HG02678 (cell line): ENCODE data around the gene MST1.

ENCODE experiments used
- ATAC-seq: cut with Tn5 transposase; IDR thresholded peaks from one replicate; pipeline ENCODE4 v1.9.1; 2021; ENCODE audit warnings: mild to moderate bottlenecking, moderate library complexity; ENCODE audit not compliant: unreplicated experiment

The MST1 gene

GRCh38 chr3:49638445-49638844 lies 50.8 kb downstream of the MST1 start:
- ATAC-seq, result no peak

DNA sequence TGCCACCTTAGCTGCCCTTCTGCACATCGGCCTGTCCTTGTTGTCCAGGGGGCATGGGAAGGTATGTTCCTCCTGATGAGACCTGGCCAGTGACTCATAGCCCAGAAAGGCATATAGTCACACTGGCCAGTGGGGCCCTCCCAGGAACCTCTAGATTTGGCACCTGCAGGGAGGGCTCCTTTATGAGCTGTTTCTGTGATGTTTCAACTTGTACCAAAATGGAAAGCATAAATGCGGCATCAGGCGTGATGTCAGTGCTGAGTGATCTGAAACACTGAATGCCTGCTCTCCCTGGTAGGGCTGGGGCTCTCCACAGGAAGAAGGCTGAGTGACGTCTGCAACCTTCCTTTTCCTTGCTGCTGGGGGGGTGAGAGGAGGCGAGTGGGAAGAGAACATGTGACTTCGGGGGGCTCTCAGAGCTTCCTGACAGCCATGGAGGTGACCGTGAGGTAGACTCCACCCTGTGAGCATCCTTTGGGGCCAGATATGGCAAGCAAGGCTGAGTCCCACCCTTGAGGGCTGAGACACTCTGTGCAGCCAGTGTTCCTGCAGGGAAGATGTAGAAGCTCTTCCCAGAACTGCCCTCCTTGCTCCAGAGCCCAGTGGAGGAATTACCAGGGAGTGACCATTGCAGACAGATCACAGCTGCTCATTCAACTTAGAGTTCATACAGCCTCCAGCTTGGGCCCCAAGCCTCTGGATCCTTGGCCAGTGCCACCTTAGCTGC lies 52.2 kb downstream of the MST1 start:
- ATAC-seq, result no peak

DNA sequence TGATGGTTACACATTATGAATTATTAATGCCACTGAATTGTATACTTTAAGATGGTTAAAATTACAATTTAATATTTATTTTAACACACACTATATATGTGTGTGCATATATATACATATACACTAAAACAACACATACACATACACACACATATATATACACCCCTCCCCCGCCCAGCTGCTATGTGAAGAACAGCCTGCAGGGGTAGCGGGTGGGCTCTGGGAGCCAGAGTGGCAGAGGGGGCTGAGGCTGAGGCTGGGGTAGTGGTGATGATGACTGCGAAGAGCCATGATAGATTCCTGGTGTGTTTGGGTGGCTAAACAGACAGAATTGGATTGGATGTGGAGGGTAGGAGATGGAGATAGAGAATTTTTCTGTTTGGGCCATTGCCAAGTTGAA lies 54.5 kb downstream of the MST1 start:
- ATAC-seq, result no peak
